KMS-11 (cell line): Measurements from ENCODE around the gene ZNF609.

Experiments
- H2AFZ ChIP-seq: fragments of 200-600 bp; sonication (generic); 2 replicates; pipeline ENCODE4 v1.6.1; 2016; ENCODE audit warnings: antibody characterized with exemption, mixed run types, low read depth
- H3K27ac ChIP-seq: fragments of 200-600 bp; sonication (generic); 2 replicates; pipeline ENCODE4 v1.6.1; 2016; ENCODE audit warnings: mild to moderate bottlenecking, mixed run types
- H3K27me3 ChIP-seq: fragments of 200-600 bp; sonication (generic); 2 replicates; pipeline ENCODE4 v1.6.1; 2017; ENCODE audit warnings: mild to moderate bottlenecking, low read depth, mixed run types, moderate library complexity; ENCODE audit not compliant: insufficient read depth
- H3K36me3 ChIP-seq: fragments of 200-600 bp; sonication (generic); 2 replicates; pipeline ENCODE4 v1.6.1; 2017; ENCODE audit warnings: mild to moderate bottlenecking, mixed run types; ENCODE audit not compliant: insufficient read depth
- H3K4me1 ChIP-seq: fragments of 200-600 bp; sonication (generic); 2 replicates; pipeline ENCODE4 v1.6.1; 2016; ENCODE audit warnings: mild to moderate bottlenecking, low read depth, mixed run types; ENCODE audit not compliant: poor library complexity, severe bottlenecking
- H3K4me2 ChIP-seq: fragments of 200-600 bp; sonication (generic); 2 replicates; pipeline ENCODE4 v1.7.0; 2016; ENCODE audit warnings: mild to moderate bottlenecking, mixed run types
- H3K4me3 ChIP-seq: fragments of 200-600 bp; sonication (generic); IDR thresholded peaks from 2 replicates; pipeline ENCODE4 v1.6.1; 2017; ENCODE audit warnings: low read depth, low read length, mixed read lengths; ENCODE audit not compliant: insufficient read depth
- H3K79me2 ChIP-seq: fragments of 200-600 bp; sonication (generic); 2 replicates; pipeline ENCODE4 v1.6.1; 2016; ENCODE audit warnings: low read depth, mixed run types; ENCODE audit not compliant: insufficient read depth
- H3K9ac ChIP-seq: fragments of 200-600 bp; sonication (generic); 2 replicates; pipeline ENCODE4 v1.6.1; 2016; ENCODE audit warnings: mild to moderate bottlenecking, mixed run types
- H4K20me1 ChIP-seq: fragments of 200-600 bp; sonication (generic); 2 replicates; pipeline ENCODE4 v1.6.1; 2016; ENCODE audit warnings: mild to moderate bottlenecking, mixed run types; ENCODE audit not compliant: insufficient read depth
- TF ChIP-seq, protein P1 (sequence below): fragments of 200-600 bp; sonication (generic); conservative IDR thresholded peaks from 2 replicates; pipeline ENCODE4 v1.6.1; 2017; ENCODE audit warnings: low read depth, mild to moderate bottlenecking, antibody characterized with exemption, low read length, moderate library complexity, mixed read lengths

ZNF609 gene

DNA sequence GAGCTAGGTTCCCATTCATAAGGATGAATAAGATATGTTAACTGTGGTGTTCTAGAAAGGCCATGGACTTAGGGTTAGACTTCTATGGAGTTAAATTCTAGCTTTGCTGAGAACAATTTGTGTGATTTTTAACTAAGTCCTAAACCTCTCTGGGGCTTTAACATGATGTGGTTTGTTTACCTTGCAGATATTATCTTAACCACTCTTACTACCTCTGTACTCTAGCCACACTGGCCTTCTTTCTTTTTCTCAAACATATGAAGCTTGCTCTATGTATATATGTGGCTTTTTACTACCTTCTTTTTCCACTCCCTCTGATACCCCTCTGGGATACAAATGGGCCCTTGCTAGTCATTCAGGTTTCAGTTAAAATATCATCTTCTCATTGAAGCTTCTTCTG is 108.4 kb downstream of the ZNF609 start:
- TF ChIP-seq, protein P1, sequence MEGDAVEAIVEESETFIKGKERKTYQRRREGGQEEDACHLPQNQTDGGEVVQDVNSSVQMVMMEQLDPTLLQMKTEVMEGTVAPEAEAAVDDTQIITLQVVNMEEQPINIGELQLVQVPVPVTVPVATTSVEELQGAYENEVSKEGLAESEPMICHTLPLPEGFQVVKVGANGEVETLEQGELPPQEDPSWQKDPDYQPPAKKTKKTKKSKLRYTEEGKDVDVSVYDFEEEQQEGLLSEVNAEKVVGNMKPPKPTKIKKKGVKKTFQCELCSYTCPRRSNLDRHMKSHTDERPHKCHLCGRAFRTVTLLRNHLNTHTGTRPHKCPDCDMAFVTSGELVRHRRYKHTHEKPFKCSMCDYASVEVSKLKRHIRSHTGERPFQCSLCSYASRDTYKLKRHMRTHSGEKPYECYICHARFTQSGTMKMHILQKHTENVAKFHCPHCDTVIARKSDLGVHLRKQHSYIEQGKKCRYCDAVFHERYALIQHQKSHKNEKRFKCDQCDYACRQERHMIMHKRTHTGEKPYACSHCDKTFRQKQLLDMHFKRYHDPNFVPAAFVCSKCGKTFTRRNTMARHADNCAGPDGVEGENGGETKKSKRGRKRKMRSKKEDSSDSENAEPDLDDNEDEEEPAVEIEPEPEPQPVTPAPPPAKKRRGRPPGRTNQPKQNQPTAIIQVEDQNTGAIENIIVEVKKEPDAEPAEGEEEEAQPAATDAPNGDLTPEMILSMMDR: no peak
- Histone ChIP-seq H4K20me1 (no peaks in the 10 kb centered on the region; the same call in 1 of the 2 replicates), H3K27me3 (no peaks in the 10 kb centered on the region), H2AFZ (no peak overlapping the region), H3K4me2 (peak overlapping the region; percentile 16; the same call in 1 of the 2 replicates), H3K9ac (no peak overlapping the region), H3K4me1 (peaks cover 82% of the 10 kb centered on the region), H3K4me3 (no peak overlapping the region), H3K79me2 (peaks cover 80% of the 10 kb centered on the region), H3K27ac (no peak overlapping the region; the same call in 1 of the 2 replicates), H3K36me3 (no peaks in the 10 kb centered on the region)

DNA sequence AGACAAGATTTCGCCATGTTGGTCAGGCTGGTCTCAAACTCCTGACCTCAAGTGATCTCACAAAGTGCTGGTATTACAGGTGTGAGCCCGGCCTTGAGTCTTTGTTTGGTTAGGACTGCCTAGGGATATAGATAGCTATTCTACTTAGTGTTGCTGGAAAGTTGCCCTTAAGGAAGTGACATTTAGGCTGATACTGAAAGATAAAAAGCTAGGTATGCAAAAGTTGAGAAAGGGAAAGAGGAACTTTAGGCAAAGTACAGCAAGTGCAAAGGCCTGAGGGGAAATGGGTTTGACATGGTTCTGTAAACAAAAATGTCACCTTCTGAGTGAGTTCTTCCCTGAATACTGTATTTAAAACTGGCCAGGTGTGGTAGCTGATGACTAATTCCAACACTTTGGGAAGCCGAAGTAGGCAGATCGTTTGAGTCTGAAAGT is 111.5 kb downstream of the ZNF609 start:
- H2AFZ ChIP-seq: no peak overlapping the region
- peaks cover 92% of the 10 kb centered on the region for H3K4me1 ChIP-seq
- H3K4me2 ChIP-seq: peak overlapping the region; percentile 72
- peak overlapping the region; percentile 46; the same call in 1 of the 2 replicates for H3K27ac ChIP-seq
- H3K27me3 ChIP-seq: no peaks in the 10 kb centered on the region
- no peaks in the 10 kb centered on the region for H4K20me1 ChIP-seq
- no peak overlapping the region for H3K9ac ChIP-seq
- no peaks in the 10 kb centered on the region for H3K36me3 ChIP-seq
- H3K79me2 ChIP-seq: peaks cover 90% of the 10 kb centered on the region
- no peak overlapping the region for H3K4me3 ChIP-seq
- TF ChIP-seq, protein P1: no peak

DNA sequence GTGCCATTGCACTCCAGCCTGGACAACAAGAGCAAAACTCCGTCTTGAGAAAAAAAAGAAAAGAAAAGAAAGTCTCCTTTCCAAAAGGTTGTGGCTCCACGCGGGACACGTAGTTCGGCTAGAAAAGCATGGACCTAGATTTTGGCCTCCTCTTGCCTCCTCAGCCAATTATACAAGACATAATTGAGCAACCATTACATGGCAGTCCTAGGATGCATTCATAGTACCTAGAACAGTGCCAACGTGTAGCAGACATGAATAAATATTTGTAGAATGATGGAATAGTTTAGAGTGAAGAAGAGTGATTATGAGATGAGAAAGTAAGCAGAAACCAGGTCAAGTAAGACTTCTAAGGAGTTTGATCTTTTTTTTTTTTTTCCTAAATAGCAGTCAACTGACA is 112.5 kb downstream of the ZNF609 start:
- H3K79me2 ChIP-seq: peaks cover 86% of the 10 kb centered on the region
- H3K4me3 ChIP-seq: no peak overlapping the region
- H3K27ac ChIP-seq: no peak overlapping the region
- H3K4me1 ChIP-seq: peaks cover 82% of the 10 kb centered on the region
- no peaks in the 10 kb centered on the region for H3K27me3 ChIP-seq
- no peak overlapping the region for H3K9ac ChIP-seq
- H3K36me3 ChIP-seq: no peaks in the 10 kb centered on the region
- H4K20me1 ChIP-seq: no peaks in the 10 kb centered on the region
- TF ChIP-seq, protein P1: no peak
- no peak overlapping the region for H3K4me2 ChIP-seq
- H2AFZ ChIP-seq: no peak overlapping the region

DNA sequence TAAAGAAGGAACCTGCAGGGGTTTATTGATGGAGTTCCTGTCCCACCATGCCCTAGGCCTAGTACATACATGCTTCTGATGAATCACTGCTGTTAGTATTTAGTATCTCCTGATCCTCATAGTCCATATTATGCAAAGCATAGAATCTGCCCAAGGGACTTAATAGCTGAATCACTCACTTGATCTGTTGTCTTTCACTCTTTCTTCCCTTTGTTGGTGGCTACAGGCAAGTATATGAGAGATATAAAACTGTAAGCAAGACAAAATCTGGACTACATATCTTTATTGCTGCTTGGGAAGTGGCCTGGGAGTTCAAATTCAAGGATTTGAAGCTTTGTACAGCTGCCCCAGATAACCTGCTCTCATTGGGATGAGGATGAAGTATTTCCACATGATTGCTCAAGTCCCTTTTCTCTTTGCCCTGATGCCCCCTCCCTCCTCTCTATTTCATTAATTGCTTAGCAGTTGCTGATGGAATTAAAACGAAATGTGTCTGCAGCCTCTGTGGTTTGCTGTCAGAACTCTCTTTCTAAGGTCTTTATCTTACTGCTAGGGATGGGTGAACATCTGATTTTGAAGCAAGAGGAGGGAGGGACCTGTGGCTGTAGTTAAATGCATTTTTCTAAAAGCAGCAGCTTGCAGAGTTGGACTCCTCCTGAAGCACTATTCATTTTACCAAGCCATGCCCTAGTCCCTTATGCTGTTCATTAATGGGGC is 114.1 kb downstream of the ZNF609 start:
- Histone ChIP-seq H2AFZ (no peak overlapping the region), H3K79me2 (peaks cover 83% of the 10 kb centered on the region), H3K4me2 (peak overlapping the region; percentile 33), H3K27me3 (no peaks in the 10 kb centered on the region), H3K36me3 (no peaks in the 10 kb centered on the region), H3K4me3 (no peak overlapping the region), H3K27ac (peak overlapping the region; percentile 46; the same call in 1 of the 2 replicates), H4K20me1 (no peaks in the 10 kb centered on the region), H3K9ac (no peak overlapping the region; the same call in 1 of the 2 replicates), H3K4me1 (peaks cover 68% of the 10 kb centered on the region)
- TF ChIP-seq, protein P1: no peak
